Posterior vena cava (tissue), 2 donors: Measurements from ENCODE around the gene TAS1R2. TPM values are rescaled to one million over a fixed set of nuclear protein-coding genes. Genes with fewer than 3 reads are reported as not detected.
"Not testable (repeated sequence)": the region's sequence is repeated elsewhere in the genome, so short reads cannot be mapped to it uniquely, and the experiment has no call there.

Experiments
- DNase-seq: peaks from one replicate; pipeline ENCODE4 v3.0.0-alpha.2; 2020; ENCODE audit warnings: low spot score
- intact Hi-C, 2 donors: fragments of 100-400 bp; cut with DNase I; formaldehyde crosslinking; loops; one replicate each; pipeline versions ENCODE4 v1.14.1 to v1.14.2; 2022 to 2023
- total RNA-seq, 2 donors: library from RNA; stranded (reverse); fragmentation: NEBNext Ultra II Directional; extraction: Animal tissue kit (Norgen Biotek cat#: 25700); gene quantifications; one replicate each; pipeline ENCODE4 v1.2.1, GENCODE V29; 2021
- donor health status: DM: yes; HTN: yes; CAD: no.
- donor health status: DM: yes; HTN: yes; CAD: no.

Gene TAS1R2
- total RNA-seq, 2 donors from 2014 or later: not detected

DNA sequence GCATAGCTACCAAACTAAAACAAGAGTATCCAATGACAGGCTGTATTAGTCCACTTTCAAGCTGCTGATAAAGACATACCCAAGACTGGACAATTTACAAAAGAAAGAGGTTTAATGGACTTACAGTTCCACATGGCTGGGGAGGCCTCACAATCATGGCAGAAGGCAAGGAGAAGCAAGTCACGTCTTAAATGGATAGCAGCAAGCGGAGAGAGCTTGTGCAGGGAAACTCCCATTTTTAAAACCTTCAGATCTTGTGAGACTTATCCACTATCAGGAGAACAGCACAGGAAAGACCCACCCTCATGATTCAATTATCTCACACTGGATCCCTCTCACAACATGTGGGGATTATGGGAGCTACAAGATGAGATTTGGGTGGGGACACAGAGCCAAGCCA is 11.7 kb downstream of the TAS1R2 start:
- intact Hi-C loops, DNase-seq: not testable (repeated sequence)

DNA sequence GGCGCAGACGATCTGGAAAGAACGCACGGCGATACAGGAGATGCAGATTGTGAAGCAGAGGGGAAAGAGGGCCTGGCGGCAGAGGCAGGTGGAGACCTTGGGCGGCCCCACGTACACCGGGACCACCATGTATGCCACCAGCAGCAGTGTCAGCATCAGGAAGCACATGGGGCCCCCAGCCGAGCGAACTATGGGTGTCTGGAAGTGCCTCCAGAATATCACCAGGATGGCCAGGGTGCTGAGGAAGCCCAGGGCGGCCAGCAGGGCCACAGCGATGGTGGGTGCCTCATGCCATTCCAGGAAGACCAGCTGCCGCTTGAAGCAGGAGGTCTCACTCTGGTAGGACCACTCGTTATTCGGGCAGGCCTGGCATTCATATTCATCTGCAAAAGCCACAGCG is 19.3 kb downstream of the TAS1R2 start:
- no peak for DNase-seq
- intact Hi-C loops: no loop called here

GRCh38 chr1:18836654-18837053 is 22.8 kb downstream of the TAS1R2 start:
- DNase-seq: no peak
- intact Hi-C loops: no loop called here

DNA sequence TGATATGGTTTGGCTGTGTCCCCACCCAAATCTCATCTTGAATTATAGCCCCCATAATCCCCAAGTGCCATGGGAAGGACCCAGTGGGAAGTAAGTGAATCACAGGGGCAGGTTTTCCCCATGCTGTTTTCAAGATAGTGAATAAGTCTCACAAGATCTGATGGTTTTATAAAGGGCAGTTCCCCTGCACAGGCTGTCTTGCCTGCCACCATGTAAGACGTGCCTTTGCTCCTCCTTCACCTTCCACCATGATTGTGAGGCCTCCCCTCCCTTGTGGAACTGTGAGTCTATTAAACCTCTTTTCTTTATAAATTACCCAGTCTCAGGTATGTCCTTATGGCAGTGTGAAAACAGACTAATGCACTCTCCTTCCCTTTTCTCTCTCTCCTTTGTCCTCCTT is 27.1 kb downstream of the TAS1R2 start:
- DNase-seq, intact Hi-C loops: not testable (repeated sequence)

- intact Hi-C loops: no loop called here
- no peak for DNase-seq
These were observed 27.8 kb downstream of the TAS1R2 start for GRCh38 chr1:18831656-18832055.

DNA sequence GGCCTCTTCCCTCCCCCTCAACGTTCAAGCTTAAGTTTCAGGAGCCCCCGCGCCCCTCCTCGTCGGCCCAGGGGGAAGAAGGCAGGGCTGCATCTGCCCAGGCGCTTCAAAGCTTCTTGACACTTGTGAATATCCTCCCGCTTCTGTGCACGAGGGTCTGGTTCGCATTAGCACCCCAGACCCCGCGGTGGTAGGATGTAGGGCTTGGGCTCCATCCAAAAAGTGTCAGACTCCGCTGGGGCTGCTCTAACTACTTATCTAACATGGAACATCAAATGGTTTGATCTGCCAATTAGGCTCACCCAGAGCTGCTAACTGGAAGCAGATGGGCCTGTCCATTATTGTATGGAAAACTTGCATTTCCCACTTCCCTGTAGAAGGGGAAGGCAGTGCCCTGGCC is 28.9 kb downstream of the TAS1R2 start:
- no peak for DNase-seq
- intact Hi-C loops: no loop called here

GRCh38 chr1:18829671-18830070 is 29.8 kb downstream of the TAS1R2 start:
- DNase-seq: no peak
- intact Hi-C loops: no loop called here

- no peak for DNase-seq
- intact Hi-C loops: no loop called here
These were observed 31.2 kb downstream of the TAS1R2 start for GRCh38 chr1:18828224-18828623.

- intact Hi-C loops: no loop called here
- no peak for DNase-seq
These were observed 36.0 kb downstream of the TAS1R2 start for GRCh38 chr1:18823438-18823837.

DNA sequence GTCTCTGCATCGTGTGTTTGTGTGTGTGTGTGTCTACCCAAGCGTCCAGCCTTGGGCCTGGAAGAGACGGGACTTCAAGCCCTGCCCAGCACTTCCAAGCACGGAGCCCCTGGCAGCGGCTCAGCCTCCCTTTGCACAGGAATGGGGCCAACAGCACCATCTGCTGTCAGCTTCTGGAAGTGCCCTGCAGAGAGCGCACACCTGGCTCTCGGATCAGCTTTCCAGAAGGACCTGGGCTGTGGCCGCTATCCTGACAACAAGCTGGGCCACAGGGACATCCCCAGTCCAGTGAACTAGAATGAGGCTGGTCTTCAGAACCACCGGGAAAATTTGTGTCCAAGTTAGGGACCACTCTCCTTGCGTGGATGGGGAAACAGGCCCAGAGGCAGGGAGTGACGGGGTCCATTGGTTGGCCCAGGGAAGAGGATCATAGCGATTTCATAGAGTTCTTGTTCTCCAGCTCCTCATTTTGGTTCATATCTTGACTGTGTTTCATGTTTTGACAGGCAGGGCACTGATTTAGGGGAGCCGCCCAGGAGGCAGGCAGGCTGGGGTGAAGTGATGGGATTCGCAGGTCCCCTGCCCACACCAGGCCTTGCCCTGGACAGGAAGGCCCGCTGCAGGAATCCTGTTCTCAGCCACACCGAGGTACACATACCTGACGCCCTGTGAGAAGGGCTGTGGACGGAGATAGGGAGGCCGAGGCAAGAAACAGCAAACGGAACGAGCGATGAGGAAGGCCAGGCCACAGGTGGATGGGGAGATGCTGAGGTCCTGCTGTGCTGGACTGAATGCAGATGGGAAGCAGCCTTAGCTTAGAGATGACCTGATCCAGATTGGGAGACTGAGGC is 38.4 kb downstream of the TAS1R2 start:
- DNase-seq: peak; percentile 91
- intact Hi-C loops: loop anchor here in 1 of 2 donors (2.0 kb wide), 1 partner anchor 224 kb away; no protein-coding TSS in a partner anchor

GRCh38 chr1:18819986-18820790 is 39.3 kb downstream of the TAS1R2 start:
- DNase-seq: no peak
- intact Hi-C loops: loop anchor here in 1 of 2 donors (2.0 kb wide), 1 partner anchor 223 kb away; no protein-coding TSS in a partner anchor

DNA sequence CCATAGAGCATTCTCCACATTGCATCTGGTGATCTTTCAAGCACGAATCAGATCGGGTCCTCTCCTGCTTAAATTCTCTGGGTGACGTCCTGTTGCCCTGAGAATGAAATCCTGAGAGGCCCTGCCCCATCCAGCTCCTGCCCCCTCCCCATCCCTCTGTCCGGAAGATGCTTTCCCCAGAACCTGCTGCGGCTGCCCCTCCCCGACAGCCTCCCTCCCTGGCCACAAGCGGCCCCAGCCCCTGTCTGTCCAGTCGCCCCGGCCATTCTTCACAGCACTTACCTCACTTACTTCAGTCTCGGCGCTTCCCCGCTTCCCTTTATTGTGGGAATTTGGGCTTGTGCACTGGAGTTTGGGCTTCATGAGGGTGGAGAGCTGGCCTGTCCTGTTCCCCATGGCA is 40.3 kb downstream of the TAS1R2 start:
- no peak for DNase-seq
- intact Hi-C loops: no loop called here

DNA sequence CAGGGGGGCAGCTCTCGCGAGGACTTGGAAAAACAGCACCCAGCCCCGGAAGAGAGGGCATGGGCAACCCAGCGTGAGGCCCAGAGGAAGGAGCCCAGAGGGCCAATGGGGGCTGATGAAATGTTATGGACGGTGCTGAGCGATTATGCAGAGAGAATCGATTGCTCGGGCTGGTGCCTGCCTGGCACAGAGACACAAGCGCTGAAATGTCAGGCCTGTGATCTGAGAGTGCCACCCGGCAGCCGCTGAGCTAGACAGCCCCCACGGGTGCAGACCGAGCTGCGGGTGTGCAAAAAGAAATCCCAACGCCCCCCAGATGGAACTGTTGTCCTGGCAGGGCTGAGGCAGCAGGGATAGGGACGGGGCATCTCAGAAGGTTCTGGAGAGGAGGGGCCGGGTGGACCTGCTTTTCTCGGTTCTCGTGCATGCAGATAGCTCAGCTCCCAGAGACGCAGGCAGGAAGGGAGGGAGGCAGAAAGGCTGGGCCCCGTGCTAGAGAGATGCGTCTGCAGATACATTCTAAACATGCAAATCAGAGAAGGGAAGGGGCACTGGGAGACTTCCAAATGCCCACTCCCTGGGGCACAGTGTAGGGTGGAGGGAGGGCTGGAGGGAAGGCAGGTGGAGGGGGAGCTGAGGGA is 41.5 kb downstream of the TAS1R2 start:
- DNase-seq: no peak
- intact Hi-C loops: no loop called here

DNA sequence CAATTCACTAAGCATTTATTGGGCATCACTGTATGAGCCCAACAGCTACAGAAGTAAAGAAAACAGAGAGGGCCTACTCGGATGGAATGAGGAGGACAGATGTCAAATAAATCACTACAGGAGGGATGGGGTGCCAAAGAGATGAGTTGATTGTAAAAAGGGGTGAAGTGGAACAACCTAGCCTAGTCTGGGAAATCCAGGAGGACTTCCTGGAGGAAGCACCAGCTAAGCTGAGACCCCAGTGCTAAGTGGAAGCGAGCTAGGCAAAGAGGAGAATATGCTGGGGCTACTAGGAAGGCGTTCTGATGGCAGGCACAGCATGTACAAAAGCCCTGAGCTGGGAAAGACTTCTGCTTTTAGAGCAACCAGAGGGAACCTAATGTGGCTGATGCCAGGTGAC is 42.1 kb downstream of the TAS1R2 start:
- intact Hi-C loops: no loop called here
- no peak for DNase-seq

- intact Hi-C loops: no loop called here
These were observed 42.7 kb downstream of the TAS1R2 start for GRCh38 chr1:18816808-18817207.

DNA sequence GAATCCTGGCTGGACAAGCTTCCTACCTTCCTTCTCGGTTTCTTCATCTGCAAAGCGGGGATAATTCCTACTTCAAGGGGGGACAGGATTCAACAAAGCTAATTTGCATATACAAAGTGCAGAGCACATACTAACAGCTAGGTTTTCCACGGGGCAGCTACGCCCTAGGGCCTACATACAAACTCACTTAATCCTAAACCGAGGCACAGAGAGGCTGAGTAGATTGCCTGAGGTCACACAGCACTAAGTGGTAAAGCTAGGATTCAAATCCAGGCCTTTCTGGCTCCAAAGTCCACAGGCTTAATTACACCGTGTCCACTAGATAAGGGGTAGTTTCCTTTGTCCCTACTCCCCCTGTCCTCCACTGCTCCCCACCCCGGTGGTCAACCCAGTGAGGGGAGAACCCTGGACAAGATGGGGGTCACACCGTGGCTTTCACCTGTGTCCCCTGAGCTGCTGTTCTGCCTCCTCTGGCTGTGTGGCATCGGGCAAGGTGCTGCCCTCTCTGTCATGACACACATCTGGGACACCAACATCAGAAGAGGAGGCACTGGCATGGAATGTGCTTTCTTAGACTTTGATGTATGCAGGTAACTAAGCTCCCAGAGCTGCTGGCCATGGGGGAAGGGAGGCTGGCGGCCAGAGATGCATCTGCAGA is 44.5 kb downstream of the TAS1R2 start:
- DNase-seq: no peak
- intact Hi-C loops: no loop called here

More at GRCh38 chr1:18816808-18817207, 42.7 kb downstream of the TAS1R2 start:
- DNase-seq: no peak

DNA sequence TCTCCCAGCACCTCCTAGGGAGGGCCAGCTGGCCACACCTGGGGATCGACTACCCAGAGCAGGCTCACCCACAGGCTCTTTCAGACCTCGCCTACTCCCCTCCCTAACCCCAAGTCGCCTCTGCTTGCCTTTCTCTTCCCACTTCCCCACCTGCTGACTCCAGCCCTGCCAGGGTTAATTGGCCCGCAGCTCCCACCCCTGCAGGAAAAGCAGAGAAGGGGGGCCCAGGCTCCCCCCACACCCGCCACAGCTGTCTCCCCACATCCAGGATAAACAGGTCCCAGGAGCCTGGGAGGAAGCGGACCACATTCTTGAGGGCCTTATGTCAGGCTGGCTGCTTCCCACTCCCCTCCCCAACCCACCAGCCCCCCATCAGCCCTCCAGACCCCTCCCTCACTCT is 45.0 kb downstream of the TAS1R2 start:
- no peak for DNase-seq
- intact Hi-C loops: no loop called here

- DNase-seq: no peak
- intact Hi-C loops: no loop called here
These were observed 47.0 kb downstream of the TAS1R2 start for GRCh38 chr1:18812453-18812939.

DNA sequence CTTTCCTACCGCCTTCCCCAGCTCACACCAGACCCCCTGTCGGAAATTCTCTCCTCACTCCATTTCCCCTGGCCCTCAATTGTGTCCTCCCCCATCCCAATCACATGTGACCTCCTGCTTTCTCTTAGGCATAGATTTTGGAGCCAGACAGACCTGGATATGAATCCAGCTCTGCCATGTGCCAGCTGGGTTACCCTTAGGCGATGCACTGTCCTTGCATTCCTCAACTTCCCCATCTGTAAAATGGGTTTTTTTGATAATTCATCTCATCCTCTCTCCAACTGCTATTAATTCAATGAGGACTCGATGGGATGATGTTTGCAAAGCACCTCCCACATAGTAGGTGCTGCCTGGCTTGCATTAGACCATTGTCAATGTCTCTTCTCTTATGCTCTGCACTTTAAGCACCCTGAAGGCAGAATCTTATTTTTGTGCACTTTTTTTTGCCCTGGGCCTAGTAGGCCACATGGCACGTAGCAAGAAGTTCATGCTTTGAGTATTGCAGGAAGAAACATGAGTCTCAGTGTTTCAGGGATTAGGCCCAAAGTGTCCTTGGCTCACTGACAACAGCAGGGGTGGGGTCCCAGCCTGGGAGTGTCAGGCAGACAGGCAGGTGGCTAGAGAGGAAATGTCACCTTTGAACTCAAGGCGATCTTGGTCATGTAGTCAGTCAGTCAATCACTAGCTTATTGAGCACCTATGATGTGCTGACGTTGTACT is 47.6 kb downstream of the TAS1R2 start:
- DNase-seq: no peak
- intact Hi-C loops: no loop called here
